HepG2 (cell line): ENCODE data around the gene SUPT6H. TPM values are rescaled to one million over a fixed set of nuclear protein-coding genes. Genes with fewer than 3 reads are reported as not detected.
A peak's percentile ranks its signal among the peaks of the same experiment; 100 is the strongest.

Experiments
- ARNTL ChIP-seq: sonication (generic); formaldehyde crosslinking; IDR thresholded peaks from 2 replicates; pipeline ENCODE4 v1.4.0; 2020; ENCODE audit warnings: mild to moderate bottlenecking, missing genetic modification reagents
- BRD4 ChIP-seq: sonication (generic); formaldehyde crosslinking; IDR thresholded peaks from 2 replicates; pipeline ENCODE4 v1.4.0; 2020; ENCODE audit warnings: missing genetic modification reagents
- EHMT2 ChIP-seq: fragments of 200-600 bp; sonication (generic); IDR thresholded peaks from 2 replicates; pipeline ENCODE4 v1.7.0; 2017; ENCODE audit warnings: antibody characterized with exemption, low read depth, low read length, borderline replicate concordance
- HES4 ChIP-seq: sonication (generic); formaldehyde crosslinking; IDR thresholded peaks from 2 replicates; pipeline ENCODE4 v1.9.0; 2021; ENCODE audit warnings: mild to moderate bottlenecking, missing genetic modification reagents, borderline replicate concordance
- KDM4B ChIP-seq: sonication (generic); formaldehyde crosslinking; IDR thresholded peaks from 2 replicates; pipeline ENCODE4 v1.4.0; 2020; ENCODE audit warnings: missing genetic modification reagents
- KLF9 ChIP-seq: IDR thresholded peaks from 2 replicates; pipeline ENCODE4 v1.6.1; 2016; ENCODE audit warnings: low read depth
- KMT2A ChIP-seq: sonication (generic); formaldehyde crosslinking; IDR thresholded peaks from 2 replicates; pipeline ENCODE4 v1.4.0; 2020; ENCODE audit warnings: missing genetic modification reagents
- MLLT10 ChIP-seq: sonication (generic); formaldehyde crosslinking; IDR thresholded peaks from 2 replicates; pipeline ENCODE4 v1.4.0; 2020; ENCODE audit warnings: missing genetic modification reagents
- NFIC ChIP-seq: IDR thresholded peaks from 2 replicates; pipeline ENCODE4 v1.6.1; 2012; ENCODE audit warnings: mild to moderate bottlenecking, low read length, inconsistent platforms
- SSRP1 ChIP-seq: IDR thresholded peaks from 2 replicates; pipeline ENCODE4 v1.6.1; 2016; ENCODE audit warnings: control low read depth
- STAT5B ChIP-seq: sonication (generic); formaldehyde crosslinking; IDR thresholded peaks from 2 replicates; pipeline ENCODE4 v1.4.0; 2020; ENCODE audit warnings: missing genetic modification reagents
- ZNF879 ChIP-seq: sonication (generic); formaldehyde crosslinking; IDR thresholded peaks from 2 replicates; pipeline ENCODE4 v1.8.1; 2023; ENCODE audit warnings: missing genetic modification reagents
- ZNF891 ChIP-seq: sonication (generic); formaldehyde crosslinking; IDR thresholded peaks from 2 replicates; pipeline ENCODE4 v1.5.0; 2020; ENCODE audit warnings: mild to moderate bottlenecking, missing genetic modification reagents
- polyA plus RNA-seq, 8 experiments: library from polyadenylated mRNA; depleted of rRNA in 3 of 8; stranded (reverse) in 7 of 8; unstranded in 1 of 8; fragments of >200 nt; fragmentation: Illumina TruSeq in 4 of 8; extraction: Trizol in 4 of 8; gene quantifications; 2 replicates each; pipeline versions ENCODE4 v1.2.1 to v1.2.3, GENCODE V29; 2011 to 2016; ENCODE audit warnings: low read depth in 4 of 8, missing spikeins in 1 of 8, mixed read lengths in 1 of 8; ENCODE audit not compliant: insufficient read depth in 1 of 8
- total RNA-seq, 5 experiments: library from RNA; depleted of rRNA; stranded (reverse); fragments of >200 nt; fragmentation: Illumina TruSeq; extraction: Trizol; gene quantifications; 2 replicates each; pipeline ENCODE4 v1.2.3, GENCODE V29; 2016; ENCODE audit warnings: low read depth in 1 of 5
- TF ChIP-seq, protein P1 (sequence below), 2 experiments: fragments of 450-650 bp in 1 of 2; sonication (generic) in 1 of 2; formaldehyde crosslinking in 1 of 2; IDR thresholded peaks; 2 replicates each; pipeline versions ENCODE4 v1.6.1 to v1.8.0; 2016 to 2022; ENCODE audit warnings: antibody characterized with exemption in 1 of 2, mild to moderate bottlenecking in 1 of 2, missing genetic modification reagents in 1 of 2
- TF ChIP-seq, protein P2 (sequence below): sonication (generic); formaldehyde crosslinking; IDR thresholded peaks from 2 replicates; pipeline ENCODE4 v1.4.0; 2020; ENCODE audit warnings: missing genetic modification reagents, borderline replicate concordance

Gene SUPT6H
- total and polyA plus RNA-seq, 2 of the 13 experiments (the other 11 are each of a cell fraction or from before 2014, with no cell fraction given): 32.7 to 39.9 TPM

DNA sequence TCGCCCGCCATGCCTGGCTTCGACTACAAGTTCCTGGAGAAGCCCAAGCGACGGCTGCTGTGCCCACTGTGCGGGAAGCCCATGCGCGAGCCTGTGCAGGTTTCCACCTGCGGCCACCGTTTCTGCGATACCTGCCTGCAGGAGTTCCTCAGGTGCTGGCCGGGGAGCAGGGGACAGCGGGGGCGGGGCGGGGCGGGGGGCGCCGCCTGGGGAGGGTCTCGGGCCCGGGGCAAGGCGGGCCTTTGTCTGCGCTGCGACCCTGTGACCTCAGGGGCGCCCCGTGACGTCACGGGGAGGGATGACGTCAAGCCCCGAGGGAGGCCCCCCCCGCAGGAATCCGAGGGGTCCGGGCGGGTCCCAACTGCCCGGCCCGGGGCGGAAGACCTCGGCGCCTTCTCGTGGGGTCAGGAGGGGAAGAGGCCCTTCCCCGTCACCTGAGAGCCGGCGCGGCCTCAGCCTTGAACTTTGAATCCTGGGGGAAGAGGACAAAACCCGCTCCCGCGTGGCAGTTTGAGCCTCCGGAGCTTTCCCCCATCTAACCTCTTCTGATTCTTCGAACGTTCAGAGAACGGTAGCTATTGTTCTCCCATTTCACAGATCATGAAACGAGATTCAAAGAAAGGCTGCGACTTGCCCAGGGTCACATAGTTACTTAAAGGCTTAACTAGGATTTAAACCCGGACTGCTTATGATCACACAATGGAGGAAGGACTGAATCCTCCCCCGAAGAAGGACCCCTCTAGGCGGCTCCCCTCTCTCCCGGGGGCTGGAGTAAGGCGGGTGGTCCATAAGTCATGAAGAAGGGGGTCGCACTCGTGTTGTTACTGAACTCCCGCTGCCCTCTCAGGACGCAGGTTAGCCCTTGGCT, 82.3 kb downstream of the SUPT6H start (continued):
- TF ChIP-seq, protein P1, sequence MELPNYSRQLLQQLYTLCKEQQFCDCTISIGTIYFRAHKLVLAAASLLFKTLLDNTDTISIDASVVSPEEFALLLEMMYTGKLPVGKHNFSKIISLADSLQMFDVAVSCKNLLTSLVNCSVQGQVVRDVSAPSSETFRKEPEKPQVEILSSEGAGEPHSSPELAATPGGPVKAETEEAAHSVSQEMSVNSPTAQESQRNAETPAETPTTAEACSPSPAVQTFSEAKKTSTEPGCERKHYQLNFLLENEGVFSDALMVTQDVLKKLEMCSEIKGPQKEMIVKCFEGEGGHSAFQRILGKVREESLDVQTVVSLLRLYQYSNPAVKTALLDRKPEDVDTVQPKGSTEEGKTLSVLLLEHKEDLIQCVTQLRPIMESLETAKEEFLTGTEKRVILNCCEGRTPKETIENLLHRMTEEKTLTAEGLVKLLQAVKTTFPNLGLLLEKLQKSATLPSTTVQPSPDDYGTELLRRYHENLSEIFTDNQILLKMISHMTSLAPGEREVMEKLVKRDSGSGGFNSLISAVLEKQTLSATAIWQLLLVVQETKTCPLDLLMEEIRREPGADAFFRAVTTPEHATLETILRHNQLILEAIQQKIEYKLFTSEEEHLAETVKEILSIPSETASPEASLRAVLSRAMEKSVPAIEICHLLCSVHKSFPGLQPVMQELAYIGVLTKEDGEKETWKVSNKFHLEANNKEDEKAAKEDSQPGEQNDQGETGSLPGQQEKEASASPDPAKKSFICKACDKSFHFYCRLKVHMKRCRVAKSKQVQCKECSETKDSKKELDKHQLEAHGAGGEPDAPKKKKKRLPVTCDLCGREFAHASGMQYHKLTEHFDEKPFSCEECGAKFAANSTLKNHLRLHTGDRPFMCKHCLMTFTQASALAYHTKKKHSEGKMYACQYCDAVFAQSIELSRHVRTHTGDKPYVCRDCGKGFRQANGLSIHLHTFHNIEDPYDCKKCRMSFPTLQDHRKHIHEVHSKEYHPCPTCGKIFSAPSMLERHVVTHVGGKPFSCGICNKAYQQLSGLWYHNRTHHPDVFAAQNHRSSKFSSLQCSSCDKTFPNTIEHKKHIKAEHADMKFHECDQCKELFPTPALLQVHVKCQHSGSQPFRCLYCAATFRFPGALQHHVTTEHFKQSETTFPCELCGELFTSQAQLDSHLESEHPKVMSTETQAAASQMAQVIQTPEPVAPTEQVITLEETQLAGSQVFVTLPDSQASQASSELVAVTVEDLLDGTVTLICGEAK (IDR thresholded peaks at IDR 0.05): no peak
- TF ChIP-seq, protein P1 (CRISPR knock-in tag; IDR thresholded peaks at IDR 0.05): no peak
- TF ChIP-seq MLLT10 (no peak), BRD4 (0 out of 2 replicates have a peak, but pooled peaks have one; percentile 38), STAT5B (CRISPR knock-in tag) (no peak), ARNTL (CRISPR knock-in tag) (peak; percentile 46; the same call in 1 of the 2 replicates), EHMT2 (no peak), SSRP1 (CRISPR knock-in tag) (no peak; the same call in 1 of the 2 replicates), NFIC (no peak), HES4 (CRISPR knock-in tag) (no peak), ZNF891 (CRISPR knock-in tag) (peak; percentile 48; the same call in 1 of the 2 replicates), KMT2A (0 out of 2 replicates have a peak, but pooled peaks have one; percentile 14), KDM4B (peak; percentile 28; the same call in 1 of the 2 replicates), ZNF879 (no peak), KLF9 (CRISPR knock-in tag) (no peak)
- TF ChIP-seq, protein P2, sequence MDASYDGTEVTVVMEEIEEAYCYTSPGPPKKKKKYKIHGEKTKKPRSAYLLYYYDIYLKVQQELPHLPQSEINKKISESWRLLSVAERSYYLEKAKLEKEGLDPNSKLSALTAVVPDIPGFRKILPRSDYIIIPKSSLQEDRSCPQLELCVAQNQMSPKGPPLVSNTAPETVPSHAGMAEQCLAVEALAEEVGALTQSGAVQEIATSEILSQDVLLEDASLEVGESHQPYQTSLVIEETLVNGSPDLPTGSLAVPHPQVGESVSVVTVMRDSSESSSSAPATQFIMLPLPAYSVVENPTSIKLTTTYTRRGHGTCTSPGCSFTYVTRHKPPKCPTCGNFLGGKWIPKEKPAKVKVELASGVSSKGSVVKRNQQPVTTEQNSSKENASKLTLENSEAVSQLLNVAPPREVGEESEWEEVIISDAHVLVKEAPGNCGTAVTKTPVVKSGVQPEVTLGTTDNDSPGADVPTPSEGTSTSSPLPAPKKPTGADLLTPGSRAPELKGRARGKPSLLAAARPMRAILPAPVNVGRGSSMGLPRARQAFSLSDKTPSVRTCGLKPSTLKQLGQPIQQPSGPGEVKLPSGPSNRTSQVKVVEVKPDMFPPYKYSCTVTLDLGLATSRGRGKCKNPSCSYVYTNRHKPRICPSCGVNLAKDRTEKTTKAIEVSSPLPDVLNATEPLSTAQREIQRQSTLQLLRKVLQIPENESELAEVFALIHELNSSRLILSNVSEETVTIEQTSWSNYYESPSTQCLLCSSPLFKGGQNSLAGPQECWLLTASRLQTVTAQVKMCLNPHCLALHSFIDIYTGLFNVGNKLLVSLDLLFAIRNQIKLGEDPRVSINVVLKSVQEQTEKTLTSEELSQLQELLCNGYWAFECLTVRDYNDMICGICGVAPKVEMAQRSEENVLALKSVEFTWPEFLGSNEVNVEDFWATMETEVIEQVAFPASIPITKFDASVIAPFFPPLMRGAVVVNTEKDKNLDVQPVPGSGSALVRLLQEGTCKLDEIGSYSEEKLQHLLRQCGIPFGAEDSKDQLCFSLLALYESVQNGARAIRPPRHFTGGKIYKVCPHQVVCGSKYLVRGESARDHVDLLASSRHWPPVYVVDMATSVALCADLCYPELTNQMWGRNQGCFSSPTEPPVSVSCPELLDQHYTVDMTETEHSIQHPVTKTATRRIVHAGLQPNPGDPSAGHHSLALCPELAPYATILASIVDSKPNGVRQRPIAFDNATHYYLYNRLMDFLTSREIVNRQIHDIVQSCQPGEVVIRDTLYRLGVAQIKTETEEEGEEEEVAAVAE: no peak
